ENCODE measurements around the gene NFYB.

DNA sequence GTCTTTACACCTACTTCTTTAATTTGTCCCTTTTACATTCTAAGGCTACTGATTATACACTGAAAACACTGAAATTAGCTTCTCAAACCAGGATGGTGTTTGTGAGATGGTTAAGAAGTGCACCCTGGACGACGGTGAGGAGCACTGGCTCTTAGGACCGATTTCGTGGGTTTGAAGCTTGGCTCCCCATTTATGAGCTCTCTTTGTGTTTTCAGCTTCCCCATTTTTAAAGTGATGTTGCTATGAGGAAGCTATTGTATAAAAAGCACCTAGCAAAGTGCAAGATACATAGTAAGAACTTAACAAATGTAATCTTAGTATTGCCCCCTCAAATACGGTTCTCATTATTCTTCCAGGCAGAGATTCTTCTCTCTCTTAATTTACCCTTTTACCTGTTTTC lies 4.7 kb downstream of the NFYB start:
- no peak for TF ChIP-seq PRPF4 (IDR thresholded peaks at IDR 0.05; ENCODE audit: insufficient read depth, low read depth, low read length, poor library complexity, severe bottlenecking)
- TF ChIP-seq GABPA (tag; conservative IDR thresholded peaks at IDR 0.05; ENCODE audit: low read depth): no peak
- no peak for TF ChIP-seq FOS (IDR thresholded peaks at IDR 0.05; ENCODE audit: extremely low read depth, insufficient read length)
- TF ChIP-seq RAD21 (CRISPR knock-in tag; conservative IDR thresholded peaks at IDR 0.05 in 1 of 2, IDR thresholded peaks at IDR 0.05 in 1 of 2): no peak

Data from K562 (cell line).